Measurements from ENCODE around the gene VSTM2A.
"Not testable (repeated sequence)": the region's sequence is repeated elsewhere in the genome, so short reads cannot be mapped to it uniquely, and the experiment has no call there.

Gene VSTM2A

DNA sequence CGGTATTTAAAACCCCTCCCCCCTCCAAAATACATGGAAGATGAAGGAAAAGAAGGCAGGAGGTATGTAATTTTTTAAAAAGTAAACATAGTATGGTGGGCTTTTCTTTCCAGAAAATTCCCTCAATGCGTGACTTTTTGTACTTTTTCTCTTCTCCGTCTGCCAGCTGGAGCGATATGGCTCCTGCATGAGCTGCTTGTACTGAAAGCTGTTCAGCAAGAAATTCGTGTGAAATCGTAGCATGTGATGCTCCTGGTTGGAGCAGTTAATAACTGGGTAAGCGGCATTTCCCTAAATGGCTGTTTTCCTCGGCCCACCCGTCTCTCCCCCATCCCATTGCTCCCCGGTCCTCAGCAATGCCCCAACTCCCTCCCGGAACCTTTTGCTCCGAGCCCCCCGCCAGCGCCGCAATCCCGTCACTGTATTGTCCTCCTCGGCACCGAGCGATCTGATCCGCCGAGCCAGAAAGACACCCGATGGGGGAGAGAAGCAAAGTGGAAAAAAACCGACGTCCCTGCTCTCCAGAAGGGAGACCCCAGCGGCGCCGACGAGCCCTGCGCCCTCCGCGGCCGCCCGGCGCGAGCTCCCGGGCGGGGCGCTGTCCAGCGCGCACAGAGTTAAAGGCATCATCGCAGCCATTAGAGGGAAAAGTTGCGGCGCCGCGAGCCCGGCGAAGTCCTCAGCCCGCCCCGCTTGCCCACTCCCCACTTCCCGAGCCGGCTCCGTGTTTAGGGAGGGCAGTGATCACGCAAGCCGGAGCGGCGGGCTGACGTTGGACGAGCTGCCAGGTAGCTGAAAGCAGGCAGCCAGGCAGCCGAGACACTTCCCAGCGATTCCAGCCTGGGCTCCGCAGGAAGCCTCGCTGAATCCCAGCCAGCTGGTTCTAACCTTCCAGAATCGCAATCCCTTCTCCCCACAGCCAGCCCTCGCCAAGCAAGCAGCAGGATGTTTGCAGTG, at the start of gene VSTM2A:
Gene VSTM2A (plus strand): TSS at position 707 of the 957 bp plus-strand sequence. CDS start 356 bp downstream, outside the sequence.
- no peak for DNase-seq

DNA sequence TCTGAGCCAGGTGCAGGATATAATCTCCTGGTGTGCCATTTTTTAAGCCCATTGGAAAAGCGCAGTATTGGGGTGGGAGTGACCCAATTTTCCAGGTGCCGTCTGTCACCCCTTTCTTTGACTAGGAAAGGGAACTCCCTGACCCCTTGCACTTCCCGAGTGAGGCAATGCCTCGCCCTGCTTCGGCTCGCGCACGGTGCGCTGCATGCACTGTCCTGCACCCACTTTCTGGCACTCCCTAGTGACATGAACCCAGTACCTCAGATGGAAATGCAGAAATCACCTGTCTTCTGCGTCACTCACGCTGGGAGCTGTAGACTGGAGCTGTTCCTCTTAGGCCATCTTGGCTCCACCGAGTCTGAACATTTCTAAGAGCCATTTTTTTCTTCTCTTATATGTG, 37.6 kb upstream of the VSTM2A start:
- not testable (repeated sequence) for DNase-seq

GRCh38 chr7:54529568-54529967, 12.6 kb upstream of the VSTM2A start:
- DNase-seq = no peak

GRCh38 chr7:54538122-54538521, 4.1 kb upstream of the VSTM2A start:
- no peak for DNase-seq

- DNase-seq = no peak
These were observed 895 bp downstream of the VSTM2A start for GRCh38 chr7:54543051-54543488.

GRCh38 chr7:54544149-54544526, 2.0 kb downstream of the VSTM2A start:
- DNase-seq = no peak

- DNase-seq = no peak
These were observed 2.5 kb downstream of the VSTM2A start for GRCh38 chr7:54544527-54545240.

DNA sequence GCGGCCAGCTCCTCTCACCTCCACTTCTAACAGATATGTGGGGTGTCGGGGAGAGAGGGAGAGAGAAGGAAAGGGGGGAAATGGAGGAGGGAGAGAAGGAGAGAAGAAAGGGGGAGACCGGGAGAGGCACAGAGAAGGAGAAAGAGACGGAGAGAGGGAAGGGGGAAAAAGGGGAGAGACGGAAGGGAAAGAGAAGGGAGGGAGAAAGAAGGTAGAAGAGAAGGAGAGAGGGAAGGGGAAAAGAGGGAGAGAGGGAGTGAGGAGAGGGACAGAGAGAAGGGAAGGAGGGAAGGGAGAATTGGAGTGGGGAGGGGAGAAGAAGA, 3.0 kb downstream of the VSTM2A start:
- DNase-seq = no peak

DNA sequence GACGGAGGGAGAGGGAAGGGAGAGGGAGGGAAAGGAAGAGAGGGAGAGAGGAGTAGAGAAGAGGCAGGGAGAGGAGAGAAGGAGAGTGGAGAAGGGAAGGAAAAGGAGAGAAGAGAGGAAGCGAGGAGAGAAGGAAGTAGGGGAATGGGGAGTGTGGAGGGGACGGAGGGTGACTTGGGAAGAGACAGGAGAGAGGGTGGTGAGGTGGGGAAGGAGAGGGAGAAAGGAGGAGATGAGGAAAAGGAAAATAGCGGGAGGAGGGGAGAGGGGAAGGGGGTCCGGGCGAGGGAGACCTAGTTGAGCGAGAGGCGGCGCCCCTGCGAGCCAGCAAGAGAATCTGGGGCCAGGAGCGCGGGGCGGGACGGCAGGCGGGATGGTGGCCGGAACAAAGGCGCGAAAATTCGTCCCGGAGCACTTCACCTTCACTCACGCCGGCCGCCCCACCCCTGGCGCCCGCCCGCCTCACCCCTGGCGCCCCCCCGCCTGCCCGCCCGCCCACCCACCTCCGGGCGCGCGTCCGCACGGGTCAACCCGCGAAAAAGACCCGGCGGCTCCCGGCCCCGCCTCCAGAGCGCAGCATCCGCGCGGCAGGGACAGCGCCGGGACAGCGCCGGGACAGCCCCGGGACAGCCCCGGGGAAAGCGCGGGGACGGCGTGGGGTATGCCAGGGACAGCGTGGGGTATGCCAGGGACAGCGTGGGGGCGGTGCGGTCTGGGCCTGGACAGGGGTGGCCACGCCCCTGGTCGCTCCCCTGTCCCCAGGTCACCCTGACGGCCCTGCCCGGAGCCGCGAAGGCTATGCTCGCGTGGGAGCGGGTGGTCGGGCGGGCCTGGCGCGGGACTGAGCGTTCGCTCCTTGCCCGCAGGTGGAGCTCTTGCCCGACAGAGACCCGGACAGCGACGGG, 4.2 kb downstream of the VSTM2A start:
- DNase-seq = no peak

DNA sequence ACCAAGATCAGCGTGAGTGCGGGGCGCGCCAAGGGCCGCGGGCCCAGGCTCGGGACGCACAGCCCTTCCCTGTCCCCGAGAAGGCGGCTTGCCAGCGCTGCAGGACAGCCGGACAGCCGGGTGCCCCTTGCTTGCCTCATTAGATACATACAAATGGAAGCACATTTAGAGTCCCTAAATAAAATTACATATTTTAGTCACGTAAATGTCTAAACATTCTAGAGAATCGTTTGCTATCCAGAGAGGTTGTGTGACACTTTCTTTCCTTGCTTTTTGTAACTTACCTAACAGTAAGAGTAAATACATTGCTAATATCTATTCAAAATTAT, 4.8 kb downstream of the VSTM2A start:
- DNase-seq = no peak

DNA sequence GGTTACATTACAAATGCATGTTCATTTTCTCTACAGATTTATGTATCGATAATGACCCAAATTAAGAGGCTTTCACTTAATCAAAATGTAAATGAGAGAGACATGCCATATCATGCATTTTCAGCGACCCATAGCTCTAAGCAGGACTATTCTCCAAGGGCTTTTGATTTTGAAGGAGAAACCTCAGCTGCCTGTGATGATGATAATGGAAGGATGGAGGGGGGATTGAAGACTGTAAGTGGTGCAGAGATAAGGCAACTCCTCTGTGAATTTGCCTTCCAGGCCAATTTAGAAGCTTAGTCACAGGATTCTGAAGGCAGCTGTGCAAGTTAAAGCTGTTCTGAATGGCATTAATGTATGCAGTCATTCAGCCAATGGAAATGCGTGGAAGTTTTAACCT, 8.3 kb downstream of the VSTM2A start:
- DNase-seq = no peak

GRCh38 chr7:54556121-54556520, 13.9 kb downstream of the VSTM2A start:
- no peak for DNase-seq

GRCh38 chr7:54559401-54559800, 17.2 kb downstream of the VSTM2A start:
- no peak for DNase-seq

DNA sequence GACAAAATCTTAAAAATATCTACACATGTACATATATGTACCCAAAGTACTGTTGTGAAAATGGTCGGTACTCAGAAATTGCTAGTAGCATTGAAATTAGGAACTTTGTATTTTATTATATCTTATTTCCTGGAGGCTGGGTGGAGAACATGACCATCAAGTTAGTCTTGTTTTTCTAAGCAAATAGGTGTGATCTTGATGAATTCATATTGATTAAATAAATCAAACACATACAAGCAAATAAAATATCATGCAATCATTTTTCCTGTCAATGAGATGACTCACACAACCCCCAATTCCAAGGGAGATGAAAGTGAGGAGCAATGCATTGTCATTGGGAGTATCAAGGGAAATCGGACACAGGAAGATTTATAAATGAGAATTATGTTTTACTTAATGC, 18.0 kb downstream of the VSTM2A start:
- no peak for DNase-seq

GRCh38 chr7:54560723-54561122, 18.5 kb downstream of the VSTM2A start:
- DNase-seq = no peak

DNA sequence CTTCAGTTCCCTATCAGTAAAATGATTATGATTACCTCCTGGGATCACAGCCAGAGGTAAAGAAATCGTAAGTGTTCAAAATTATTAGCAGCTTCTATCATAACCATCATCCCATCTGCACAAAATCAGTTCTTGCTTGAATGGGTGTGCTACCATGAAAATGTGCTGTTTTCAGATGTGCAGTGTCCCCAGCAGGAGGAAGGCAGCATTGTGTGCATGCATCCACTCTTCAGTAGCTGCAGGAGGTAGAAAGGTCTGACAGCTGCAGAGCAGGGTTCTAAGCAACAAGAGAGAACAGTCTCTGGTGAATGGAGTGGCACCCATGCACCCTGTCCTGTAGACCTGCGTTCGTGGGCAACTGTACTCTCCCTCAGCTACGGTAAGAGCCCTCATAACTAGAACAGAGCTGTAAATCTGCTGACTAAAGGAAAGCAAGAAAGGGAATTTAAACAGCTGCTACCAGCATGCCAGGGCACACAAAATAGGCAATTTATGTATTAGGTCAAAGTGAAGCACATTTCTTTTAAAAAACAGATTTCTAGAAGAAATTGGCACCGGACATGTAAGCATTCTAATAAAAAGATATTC, 21.2 kb downstream of the VSTM2A start:
- no peak for DNase-seq

GRCh38 chr7:54565432-54565831, 23.3 kb downstream of the VSTM2A start:
- DNase-seq = no peak

DNA sequence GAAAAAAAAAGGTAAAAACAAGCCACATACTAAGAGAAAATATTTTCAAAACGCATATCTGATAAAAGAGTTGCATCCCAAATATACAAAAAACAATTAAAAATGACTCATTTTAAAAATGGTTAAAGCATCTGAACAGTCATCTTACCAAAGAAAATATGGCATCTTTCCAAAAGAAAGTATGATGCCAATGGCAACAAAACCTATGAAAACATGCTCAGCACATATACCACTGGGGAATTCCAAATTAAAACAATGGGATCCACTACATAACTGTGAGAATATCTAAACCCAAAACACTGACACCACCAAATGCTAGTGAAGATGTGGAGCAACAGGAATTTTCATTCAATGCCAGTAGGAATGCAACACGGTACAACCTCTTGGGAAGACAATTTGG, 39.3 kb downstream of the VSTM2A start:
- no peak for DNase-seq

- DNase-seq = no peak
These were observed 49.5 kb downstream of the VSTM2A start for GRCh38 chr7:54591404-54592386.

DNA sequence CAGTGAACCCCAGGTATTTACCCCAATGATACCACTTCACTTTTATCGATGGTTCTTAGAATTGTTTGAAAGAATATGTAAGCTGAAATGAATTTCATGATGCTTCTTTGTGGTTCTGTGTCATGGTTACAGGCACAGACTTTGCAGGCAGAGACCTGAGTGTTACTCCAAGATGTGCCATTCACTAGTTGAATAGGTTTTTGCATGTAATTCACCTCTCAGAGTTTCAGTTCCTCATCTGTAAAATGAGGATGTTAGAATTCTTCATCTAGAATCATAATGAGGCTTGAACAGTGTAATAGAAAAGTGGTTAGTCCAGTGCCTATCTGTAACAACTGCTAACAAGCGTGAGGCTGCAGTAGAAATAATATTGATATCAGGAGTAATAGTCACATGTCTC, 54.6 kb downstream of the VSTM2A start:
- no peak for DNase-seq

- DNase-seq = no peak
These were observed 73.4 kb downstream of the VSTM2A start for GRCh38 chr7:54615537-54615936.
